LNCAP (cell line): ENCODE data around the gene GABPB2.

Experiments
- CTCF ChIP-seq: fragments of 450-650 bp; IDR thresholded peaks from 2 replicates; pipeline ENCODE4 v1.5.1; 2017; ENCODE audit warnings: mild to moderate bottlenecking

Gene GABPB2

GRCh38 chr1:151158326-151158725 lies 87.8 kb downstream of the GABPB2 start:
- no peak for TF ChIP-seq CTCF

- no peak for TF ChIP-seq CTCF
Measured at GRCh38 chr1:151158751-151159251, 88.2 kb downstream of the GABPB2 start.

- TF ChIP-seq CTCF = no peak
Measured at GRCh38 chr1:151159373-151159772, 88.8 kb downstream of the GABPB2 start.

GRCh38 chr1:151164732-151165280 lies 94.2 kb downstream of the GABPB2 start:
- no peak for TF ChIP-seq CTCF

- no peak for TF ChIP-seq CTCF
Measured at GRCh38 chr1:151165281-151165737, 94.7 kb downstream of the GABPB2 start.

GRCh38 chr1:151165738-151166504 lies 95.4 kb downstream of the GABPB2 start, which contains the start of the genes LYSMD1 and SCNM1:
TSS of gene LYSMD1 (minus strand) at chr1:151165902. CDS start at chr1:151165258, 644 bp downstream.
TSS of gene SCNM1 (plus strand) at chr1:151166144. CDS start at chr1:151166153, 9 bp downstream.
- TF ChIP-seq CTCF = no peak

- TF ChIP-seq CTCF = no peak
Measured at GRCh38 chr1:151166505-151166956, 96.0 kb downstream of the GABPB2 start.
